Activated CD4-positive, alpha-beta T cell treated with anti-CD3 and anti-CD28 coated beads, Interleukin-2, Interleukin-6, amounts not matched to agents 100 ng/mL and 50 ng/mL, durations not matched to agents 16 hours and 8 hours (primary cell): Measurements from ENCODE around the gene SHISAL2B.
"Not testable (repeated sequence)": the region's sequence is repeated elsewhere in the genome, so short reads cannot be mapped to it uniquely, and the experiment has no call there.

Experiments
- DNase-seq: peaks from one replicate; pipeline ENCODE4 v3.0.0-alpha.2; 2020

SHISAL2B gene

DNA sequence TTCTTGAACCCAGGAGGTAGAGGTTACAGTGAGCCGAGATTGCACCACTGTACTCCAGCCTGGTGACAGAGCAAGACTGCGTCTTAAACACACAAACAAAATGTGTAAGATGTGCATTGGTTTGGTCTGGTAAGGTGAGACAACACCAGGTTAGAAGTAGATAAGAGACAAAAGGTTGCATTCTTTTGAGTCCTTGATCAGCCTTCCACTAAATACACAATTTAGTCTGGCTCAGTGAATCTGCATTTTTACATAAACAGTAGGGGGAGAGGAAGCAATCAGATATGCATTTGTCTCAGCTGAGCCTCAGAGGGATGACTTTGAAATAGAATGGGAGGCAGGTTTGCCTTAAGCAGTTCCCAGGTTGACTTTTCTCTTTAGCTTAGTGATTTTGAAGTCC lies 15.8 kb downstream of the SHISAL2B start:
- not testable (repeated sequence) for DNase-seq

DNA sequence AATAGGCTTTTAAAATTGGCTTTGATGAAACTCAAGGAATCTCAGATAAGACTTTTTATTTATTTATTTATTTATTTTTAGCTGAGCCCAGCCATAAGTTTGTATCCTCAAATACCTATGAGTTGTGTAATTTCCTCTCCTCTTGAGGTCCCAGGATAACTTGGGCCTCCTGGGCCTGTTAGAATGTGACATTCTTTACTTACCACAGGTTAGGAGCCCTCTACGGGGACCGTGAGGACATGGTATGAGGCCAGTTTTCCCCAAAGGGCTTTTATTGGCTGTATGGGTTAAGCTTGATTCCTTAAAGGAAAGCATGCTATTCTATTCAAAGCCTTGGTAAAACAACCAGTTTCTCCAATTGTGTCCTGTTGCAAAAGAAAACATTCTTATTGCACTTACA lies 16.9 kb downstream of the SHISAL2B start:
- DNase-seq = no peak

DNA sequence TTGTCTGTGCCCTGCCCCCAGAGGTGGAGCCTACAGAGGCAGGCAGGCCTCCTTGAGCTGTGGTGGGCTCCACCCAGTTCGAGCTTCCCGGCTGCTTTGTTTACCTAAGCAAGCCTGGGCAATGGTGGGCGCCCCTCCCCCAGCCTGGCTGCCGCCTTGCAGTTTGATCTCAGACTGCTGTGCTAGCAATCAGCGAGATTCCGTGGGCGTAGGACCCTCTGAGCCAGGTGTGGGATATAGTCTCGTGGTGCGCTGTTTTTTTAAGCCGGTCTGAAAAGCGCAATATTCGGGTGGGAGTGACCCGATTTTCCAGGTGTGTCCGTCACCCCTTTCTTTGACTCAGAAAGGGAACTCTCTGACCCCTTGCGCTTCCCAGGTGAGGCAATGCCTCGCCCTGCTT lies 24.2 kb downstream of the SHISAL2B start:
- not testable (repeated sequence) for DNase-seq

DNA sequence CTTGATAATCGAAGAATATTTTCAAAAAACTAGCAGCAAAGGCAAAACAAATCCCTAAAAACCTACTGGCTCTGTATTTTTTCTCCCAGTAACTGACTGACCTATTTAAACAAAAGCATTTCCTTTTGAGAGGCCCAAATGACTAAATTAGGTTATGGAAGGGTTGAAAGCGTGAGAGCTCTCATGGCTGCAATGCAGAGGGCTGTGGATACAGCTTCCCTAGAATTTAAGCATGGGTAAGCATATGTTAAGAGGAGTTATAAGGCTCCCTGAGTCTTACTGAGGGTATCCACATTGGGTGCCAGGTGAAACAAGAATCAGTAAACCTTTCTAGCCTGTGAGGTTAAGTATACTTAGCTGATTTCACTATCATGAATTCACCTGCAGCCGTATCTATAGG lies 32.3 kb downstream of the SHISAL2B start:
- no peak for DNase-seq

- DNase-seq = no peak
Measured at GRCh38 chr5:64727150-64727549, 36.8 kb downstream of the SHISAL2B start.

GRCh38 chr5:64742411-64742810 lies 52.1 kb downstream of the SHISAL2B start:
- no peak for DNase-seq

GRCh38 chr5:64742821-64743220 lies 52.5 kb downstream of the SHISAL2B start:
- no peak for DNase-seq

DNA sequence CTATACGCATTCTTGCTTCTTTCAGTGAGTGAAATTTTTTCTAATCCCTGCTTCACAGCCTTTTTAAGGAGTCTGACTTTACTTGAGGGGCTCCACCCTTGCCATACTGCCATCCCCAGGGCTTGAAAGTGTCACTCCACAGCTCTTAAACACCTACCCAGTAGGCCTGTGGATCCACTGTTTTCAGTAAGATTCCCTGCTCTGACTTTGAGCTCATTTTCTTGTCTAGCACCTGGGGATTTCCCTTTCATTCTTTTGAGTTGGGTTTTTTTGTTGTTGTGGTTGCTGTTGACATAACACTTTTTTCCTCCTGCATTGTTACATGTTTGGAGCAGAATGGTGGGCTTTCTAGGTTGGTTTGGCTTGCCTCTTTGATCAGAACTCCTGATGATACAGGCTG lies 54.6 kb downstream of the SHISAL2B start:
- no peak for DNase-seq

DNA sequence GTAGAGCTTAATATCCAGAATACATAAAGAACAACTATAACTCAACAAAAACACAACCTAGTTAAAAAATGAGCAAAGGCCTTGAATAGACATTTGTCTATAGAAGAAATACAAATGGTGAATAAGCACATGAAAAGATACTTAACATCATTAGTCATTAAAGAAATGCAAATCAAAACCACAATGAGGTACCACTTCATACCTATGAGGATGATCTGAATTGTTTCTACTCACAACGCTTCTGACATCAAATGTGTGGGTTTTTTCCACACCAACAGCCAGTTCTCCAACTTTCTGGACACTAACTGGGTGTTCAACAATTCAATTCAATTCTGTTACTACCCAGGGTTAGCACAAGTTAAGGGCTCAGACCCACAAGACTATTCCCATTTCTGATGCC lies 56.1 kb downstream of the SHISAL2B start:
- DNase-seq = no peak

GRCh38 chr5:64749385-64749784 lies 59.1 kb downstream of the SHISAL2B start:
- DNase-seq = no peak

- no peak for DNase-seq
Measured at GRCh38 chr5:64754066-64754465, 63.8 kb downstream of the SHISAL2B start.

DNA sequence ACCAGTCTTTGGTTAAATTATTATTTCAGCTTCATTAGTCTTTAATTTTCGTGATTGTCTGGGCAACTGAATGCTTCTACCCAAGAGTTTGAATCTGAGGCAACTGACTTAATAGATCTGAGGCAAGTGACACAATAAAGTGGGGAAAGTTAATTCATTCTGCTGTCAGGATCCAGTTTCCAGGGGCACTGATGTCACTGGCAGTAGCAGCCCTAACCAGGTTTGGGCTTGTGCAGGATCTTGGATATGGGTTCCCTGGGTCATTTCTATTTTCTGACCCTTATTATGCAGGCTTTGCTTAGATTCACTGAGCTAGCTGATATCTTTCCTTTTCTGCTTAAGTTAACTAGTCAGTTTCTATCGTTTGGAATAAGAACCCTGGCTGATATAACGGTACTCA lies 68.6 kb downstream of the SHISAL2B start:
- DNase-seq = no peak

- DNase-seq = no peak
Measured at GRCh38 chr5:64759960-64760660, 69.8 kb downstream of the SHISAL2B start.

DNA sequence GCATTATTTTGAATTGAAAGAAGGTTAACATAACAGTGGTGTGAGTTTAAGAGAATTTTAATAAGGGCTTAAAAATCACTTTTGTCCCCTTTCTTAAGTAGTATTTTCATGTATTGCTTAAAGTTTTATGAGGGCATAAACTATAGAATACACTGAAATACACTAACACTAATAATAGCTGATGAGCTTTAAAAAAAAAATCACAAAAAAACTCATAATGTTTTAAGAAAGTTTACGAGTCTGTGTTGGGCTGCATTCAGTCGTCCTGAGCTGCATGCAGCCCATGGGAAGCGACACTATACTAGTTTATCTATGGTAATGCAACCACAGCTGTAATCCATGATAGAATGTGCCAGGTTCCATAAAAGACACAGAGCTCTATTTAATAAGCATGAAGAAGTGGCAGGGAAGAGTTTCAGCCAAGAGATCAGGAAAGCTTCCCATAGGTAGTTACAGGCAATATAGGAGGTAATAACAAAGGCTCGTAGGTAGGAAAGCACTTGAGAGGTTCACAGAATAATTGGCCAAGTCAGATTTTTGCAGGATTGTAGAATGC lies 73.7 kb downstream of the SHISAL2B start:
- DNase-seq = no peak

DNA sequence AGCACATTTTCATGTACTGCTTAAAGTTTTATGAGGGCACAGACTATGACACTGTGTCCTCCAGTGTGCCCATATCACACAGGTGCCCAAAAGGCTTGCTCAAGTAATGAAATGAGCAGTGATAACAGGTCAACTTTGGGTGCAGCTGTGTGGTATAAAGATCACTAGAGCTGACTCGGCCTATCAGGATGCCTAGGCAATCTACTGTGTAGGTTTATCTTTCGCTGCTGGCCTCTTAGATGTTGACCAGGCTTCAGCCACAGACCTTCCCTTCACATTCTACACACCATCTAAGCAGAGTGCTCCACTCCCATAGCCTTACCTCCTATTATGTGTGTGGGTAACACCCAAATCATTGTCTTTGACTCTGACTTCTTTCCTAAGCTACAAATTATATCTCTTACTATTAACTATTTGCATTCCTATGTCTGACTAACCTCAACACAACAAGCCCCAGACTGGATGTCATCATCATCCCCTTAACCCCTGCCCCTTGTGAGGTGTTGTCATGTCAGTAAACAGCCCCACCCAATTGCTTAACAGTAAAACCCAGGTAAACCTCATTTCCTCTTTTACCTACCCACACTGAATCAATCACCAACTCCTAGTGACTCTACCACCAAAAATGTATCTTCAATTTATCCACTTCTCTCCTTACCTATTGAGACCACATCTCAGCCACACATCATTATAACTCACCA lies 75.7 kb downstream of the SHISAL2B start:
- no peak for DNase-seq

DNA sequence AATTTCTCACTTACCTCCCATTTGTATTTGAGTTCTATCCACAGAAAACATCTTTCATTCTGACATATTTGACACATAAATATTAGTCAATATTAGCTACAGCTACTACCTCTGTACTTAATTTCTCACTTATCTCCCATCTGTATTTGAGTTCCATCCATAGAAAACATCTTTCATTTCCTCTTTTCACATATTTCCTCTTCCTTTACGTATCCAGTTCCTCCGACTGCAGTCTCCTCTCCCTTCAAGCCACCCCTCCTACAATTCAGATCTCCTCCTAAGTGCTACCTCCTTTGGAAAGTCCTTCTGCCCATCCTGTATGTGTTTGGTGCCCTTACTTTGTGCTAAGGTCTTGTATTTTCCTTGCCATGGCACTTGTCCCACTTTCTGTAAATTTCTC lies 76.6 kb downstream of the SHISAL2B start:
- DNase-seq = no peak
